IMR-90 (cell line): ENCODE results near the gene EHBP1.

Experiments
- BHLHE40 ChIP-seq: fragments of 150-350 bp; IDR thresholded peaks from 2 replicates; pipeline ENCODE4 v1.6.1; 2016; ENCODE audit warnings: mild to moderate bottlenecking, low read depth, low read length
- CTCF ChIP-seq: conservative IDR thresholded peaks from 2 replicates; pipeline ENCODE4 v1.5.1; 2012; ENCODE audit warnings: mild to moderate bottlenecking, low read depth, low read length, improper control_type of control experiment
- MAFK ChIP-seq: IDR thresholded peaks from 2 replicates; pipeline ENCODE4 v1.6.1; 2012; ENCODE audit warnings: low read depth, low read length, improper control_type of control experiment
- POLR2A ChIP-seq: IDR thresholded peaks from 2 replicates; pipeline ENCODE4 v1.6.1; 2012; ENCODE audit warnings: mild to moderate bottlenecking, low read depth, low read length
- RAD21 ChIP-seq: IDR thresholded peaks from 2 replicates; pipeline ENCODE4 v1.6.1; 2012; ENCODE audit warnings: low read length, improper control_type of control experiment
- SMC3 ChIP-seq: fragments of 150-350 bp; IDR thresholded peaks from 2 replicates; pipeline ENCODE4 v1.6.1; 2016; ENCODE audit warnings: low read depth, mild to moderate bottlenecking, antibody characterized with exemption, low read length, moderate library complexity

- TF ChIP-seq POLR2A (no peak), CTCF (no peak), SMC3 (no peak), MAFK (no peak), BHLHE40 (no peak), RAD21 (no peak)
These were observed 95.6 kb downstream of the EHBP1 start for GRCh38 chr2:62801110-62801509.
